Measurements from ENCODE around the gene ARHGEF28. TPM values are rescaled to one million over a fixed set of nuclear protein-coding genes. Genes with fewer than 3 reads are reported as not detected.

Gene ARHGEF28
- total RNA-seq, 1 experiment from 2014 or later: 5.8 TPM

GRCh38 chr5:73989956-73990355 is 364.0 kb downstream of the ARHGEF28 start:
- no peaks in the 10 kb centered on the region for H3K4me1 ChIP-seq
- no peak for DNase-seq
- H3K27me3 ChIP-seq: no peaks in the 10 kb centered on the region
- no peaks in the 10 kb centered on the region for H3K36me3 ChIP-seq
- no peak overlapping the region for H3K4me3 ChIP-seq
- H3K27ac ChIP-seq: no peak overlapping the region
- H3K9me3 ChIP-seq (replicated peaks): no peaks in the 10 kb centered on the region; the same call in 1 of the 2 replicates

Other genes starting within 250 kb of the ARHGEF28 start
- 10.5 and 10.9 TPM in 2 replicates for gene FOXD1, start 177.4 kb upstream of the ARHGEF28 start, total RNA-seq (2014; rRNA removed; shearing (Covaris generic))
- gene BTF3, start 127.8 kb upstream of the ARHGEF28 start, total RNA-seq (2014; rRNA removed; shearing (Covaris generic)): 1,145 and 1,184 TPM in 2 replicates
- gene ANKRA2, start 60.6 kb upstream of the ARHGEF28 start, total RNA-seq (2014; rRNA removed; shearing (Covaris generic)): 12.2 and 13.2 TPM in 2 replicates
- 45.3 and 47.1 TPM in 2 replicates for gene UTP15, start 60.5 kb upstream of the ARHGEF28 start, total RNA-seq (2014; rRNA removed; shearing (Covaris generic))